ENCODE measurements around the gene USP3.

DNA sequence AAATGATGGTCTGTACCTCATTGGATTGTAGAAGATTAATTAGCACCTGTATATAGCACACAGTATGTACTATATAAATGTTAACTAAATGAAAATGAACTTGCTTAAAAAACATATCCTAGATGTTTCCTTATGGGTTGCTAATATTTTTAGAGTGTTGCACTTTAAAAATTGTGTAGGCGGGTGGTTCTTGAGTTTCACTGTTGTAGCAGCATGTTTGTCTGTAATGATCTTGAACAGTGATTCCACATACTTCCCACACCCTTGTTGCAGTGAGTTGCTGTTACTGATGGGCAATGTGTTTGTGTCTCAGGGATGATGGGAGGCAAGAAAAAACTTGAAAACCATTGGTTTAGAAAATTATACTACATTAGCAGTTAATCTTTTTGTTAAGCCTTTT, 22.0 kb downstream of the USP3 start:
- TF ChIP-seq CTCF (optimal IDR thresholded peaks at IDR 0.05 in 1 of 3, IDR thresholded peaks at IDR 0.05 in 1 of 3, conservative IDR thresholded peaks at IDR 0.05 in 1 of 3; ENCODE audit: extremely low read depth in 1 of 3, insufficient read depth in 2 of 3, low read length in 3 of 3) (no peak), EZH2 (IDR thresholded peaks at IDR 0.05; ENCODE audit: low read length) (no peak)

All from keratinocyte (primary cell).